GM12878 (cell line): Measurements from ENCODE around the gene EFCAB11. TPM values are rescaled to one million over a fixed set of nuclear protein-coding genes. Genes with fewer than 3 reads are reported as not detected.

Experiments
- ATAC-seq: fragments of 200-7000 bp; cut with Tn5 transposase; 3 replicates; pipeline ENCODE4 v1.9.1; 2020; ENCODE audit warnings: mild to moderate bottlenecking, moderate library complexity
- BruUV-seq: library from RNA; stranded (reverse); fragments of 400-500 nt; replicated peaks from 2 replicates; lab custom pipeline; 2021; lab: Mats Ljungman, UMichigan
- CTCF ChIA-PET: fragments of 300-600 bp; sonication (Branson Sonifier 250); formaldehyde crosslinking; extraction: SDS; loops from one replicate; lab custom pipeline; 2021; ENCODE audit warnings: inconsistent platforms; lab: Yijun Ruan, JAX
- POLR2A ChIA-PET: fragments of 350-600 bp; formaldehyde crosslinking; extraction: SDS; loops from one replicate; lab custom pipeline; 2021; ENCODE audit warnings: inconsistent platforms; lab: Charles Lee
- RAD21 ChIA-PET: fragments of 300-600 bp; sonication (Branson Sonifier 250); formaldehyde crosslinking; loops from one replicate; lab custom pipeline; 2023; ENCODE audit warnings: antibody characterized with exemption; ENCODE audit not compliant: unreplicated experiment; lab: Charles Lee
- SMC1A ChIA-PET: fragments of 300-600 bp; sonication (Branson Sonifier 250); formaldehyde crosslinking; loops from one replicate; lab custom pipeline; 2023; ENCODE audit not compliant: unreplicated experiment, uncharacterized antibody; lab: Charles Lee
- DNase-seq: peaks from one replicate; pipeline ENCODE4 v3.0.0-alpha.2; 2011; ENCODE audit warnings: low read depth, low spot score
- FAIRE-seq: peaks from 3 replicates; lab custom pipeline; 2011; peaks lifted over from hg19 to GRCh38; lab: Jason Lieb, UNC
- H2AFZ ChIP-seq: 2 replicates; pipeline ENCODE4 v1.6.0; 2011; ENCODE audit warnings: low read depth, low read length, control low read depth; ENCODE audit not compliant: control insufficient read depth
- H3K27ac ChIP-seq: 2 replicates; pipeline ENCODE4 v1.5.1; 2011; ENCODE audit warnings: control low read depth; ENCODE audit not compliant: control insufficient read depth, insufficient read depth
- H3K27me3 ChIP-seq, 2 experiments: replicated peaks in 1 of 2; 2 replicates each; pipeline versions ENCODE4 v1.6.0 to v1.6.1; 2011; ENCODE audit warnings: low read length in 1 of 2; ENCODE audit not compliant: control insufficient read depth in 2 of 2, insufficient read depth in 2 of 2
- H3K36me3 ChIP-seq, 2 experiments: 2 replicates each; pipeline ENCODE4 v1.5.1; 2011; ENCODE audit warnings: low read length in 1 of 2; ENCODE audit not compliant: control insufficient read depth in 2 of 2, insufficient read depth in 2 of 2
- H3K4me1 ChIP-seq: 2 replicates; pipeline ENCODE4 v1.6.1; 2011; ENCODE audit warnings: mild to moderate bottlenecking, low read length, moderate library complexity, mixed read lengths; ENCODE audit not compliant: control insufficient read depth, insufficient read depth
- H3K4me2 ChIP-seq: 2 replicates; pipeline ENCODE4 v1.6.0; 2011; ENCODE audit warnings: control low read depth; ENCODE audit not compliant: control insufficient read depth, insufficient read depth
- H3K4me3 ChIP-seq: fragments of 200-600 bp; sonication (generic); 2 replicates; pipeline ENCODE4 v1.5.1; 2016
- H3K79me2 ChIP-seq: 2 replicates; pipeline ENCODE4 v1.6.0; 2011; ENCODE audit warnings: low read length; ENCODE audit not compliant: control insufficient read depth, insufficient read depth
- H3K9ac ChIP-seq: 2 replicates; pipeline ENCODE4 v1.8.0; 2011; ENCODE audit warnings: low read length, control low read depth, mixed read lengths; ENCODE audit not compliant: control insufficient read depth, insufficient read depth
- H3K9me3 ChIP-seq: replicated peaks from 3 replicates; pipeline ENCODE4 v1.5.1; 2011; ENCODE audit warnings: mild to moderate bottlenecking, low read length; ENCODE audit not compliant: control insufficient read depth, insufficient read depth
- H4K20me1 ChIP-seq: 2 replicates; pipeline ENCODE4 v1.6.0; 2011; ENCODE audit not compliant: control insufficient read depth, insufficient read depth
- HCFC1 ChIP-seq: fragments of 150-350 bp; IDR thresholded peaks from 2 replicates; pipeline ENCODE4 v1.6.1; 2014; ENCODE audit warnings: low read length
- KAT2A ChIP-seq: conservative IDR thresholded peaks from 2 replicates; pipeline ENCODE4 v1.6.1; 2011; ENCODE audit warnings: low read depth, low read length; ENCODE audit not compliant: control insufficient read depth
- MEF2A ChIP-seq: IDR thresholded peaks from 2 replicates; pipeline ENCODE4 v1.6.1; 2011; ENCODE audit warnings: low read depth, mild to moderate bottlenecking, low read length, moderate library complexity; ENCODE audit not compliant: insufficient read depth
- RAD21 ChIP-seq: IDR thresholded peaks from 2 replicates; pipeline ENCODE4 v1.6.1; 2011; ENCODE audit warnings: mild to moderate bottlenecking, low read depth, low read length, moderate library complexity; ENCODE audit not compliant: insufficient read depth
- STAT3 ChIP-seq: IDR thresholded peaks from 2 replicates; pipeline ENCODE4 v1.6.1; 2011; ENCODE audit warnings: low read depth, low read length, improper control_type of control experiment
- ZZZ3 ChIP-seq: IDR thresholded peaks from 2 replicates; pipeline ENCODE4 v1.6.1; 2011; ENCODE audit warnings: low read depth; ENCODE audit not compliant: control insufficient read depth, insufficient read length
- WGBS: methylation state at CpG from one replicate; pipeline ENCODE4 v1.1.6; 2016; ENCODE audit warnings: low lambda C conversion rate; ENCODE audit not compliant: insufficient replicate concordance, insufficient coverage; ENCODE audit errors: missing lambda C conversion rate; 5-methylcytosine and 5-hydroxymethylcytosine counted together
- in situ Hi-C: fragments of 300-500 bp; cut with MboI; formaldehyde crosslinking; loops from 9 replicates; pipeline ENCODE4 v1.14.3; 2018; ENCODE audit warnings: mixed read lengths
- intact Hi-C: fragments of 100-400 bp; cut with micrococcal nuclease; formaldehyde crosslinking; loops from one replicate; pipeline ENCODE4 v1.14.2; 2022; ENCODE audit not compliant: unreplicated experiment
- polyA plus RNA-seq, 11 experiments: library from polyadenylated mRNA; depleted of rRNA in 4 of 11; unstranded in 6 of 11; stranded (reverse) in 5 of 11; fragments of >200 nt; fragmentation: Nextera tagmentation in 4 of 11; fragmentation: Illumina TruSeq in 1 of 11; extraction: Ambion mirVana in 4 of 11; extraction: Trizol in 1 of 11; gene quantifications; 1 replicate in 1 of 11; 2 replicates in 10 of 11; pipeline versions ENCODE4 v1.2.1 to v1.2.3, GENCODE V29; 2011 to 2016; ENCODE audit warnings: inconsistent platforms in 2 of 11, missing spikeins in 2 of 11, low read depth in 1 of 11
- total RNA-seq, 4 experiments: library from RNA; depleted of rRNA in 3 of 4; stranded (reverse); fragments of >200 nt in 3 of 4; fragmentation: Illumina TruSeq in 1 of 4; extraction: Trizol in 1 of 4; gene quantifications; 2 replicates each; pipeline versions ENCODE4 v1.2.1 to v1.2.3, GENCODE V29; 2013 to 2021
- TF ChIP-seq, protein P1 (sequence below): fragments of 450-650 bp; formaldehyde crosslinking; IDR thresholded peaks from 2 replicates; pipeline ENCODE4 v1.4.0; 2020; ENCODE audit warnings: mild to moderate bottlenecking, moderate library complexity

EFCAB11 gene
- total and polyA plus RNA-seq, 10 of the 15 experiments (the other 5 are each of a cell fraction or from before 2014, with no cell fraction given): 8.6 to 37.4 (median 18.0) TPM

DNA sequence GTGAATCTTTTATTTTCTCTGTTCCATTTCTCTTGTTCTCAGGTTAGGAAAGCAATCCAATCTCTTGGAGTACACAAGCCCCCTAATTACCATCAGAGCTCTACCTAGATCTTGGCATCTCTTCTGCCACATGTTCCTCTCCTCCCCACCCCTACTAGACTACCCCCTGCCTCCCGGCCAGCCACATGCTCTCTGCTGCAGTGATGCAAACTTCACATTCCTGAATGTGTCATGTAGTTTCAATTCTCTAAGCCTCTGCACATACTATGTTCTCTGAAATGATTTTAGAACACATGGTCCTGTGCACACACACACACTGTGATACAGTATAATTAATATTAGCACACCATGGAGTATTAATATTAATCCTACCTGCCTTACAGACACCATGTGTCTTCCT, 104.6 kb downstream of the EFCAB11 start:
- H3K9ac ChIP-seq: no peak overlapping the region
- TF ChIP-seq HCFC1 (no peak), STAT3 (no peak), KAT2A (no peak), ZZZ3 (no peak), MEF2A (no peak), RAD21 (no peak)
- TF ChIP-seq, protein P1, sequence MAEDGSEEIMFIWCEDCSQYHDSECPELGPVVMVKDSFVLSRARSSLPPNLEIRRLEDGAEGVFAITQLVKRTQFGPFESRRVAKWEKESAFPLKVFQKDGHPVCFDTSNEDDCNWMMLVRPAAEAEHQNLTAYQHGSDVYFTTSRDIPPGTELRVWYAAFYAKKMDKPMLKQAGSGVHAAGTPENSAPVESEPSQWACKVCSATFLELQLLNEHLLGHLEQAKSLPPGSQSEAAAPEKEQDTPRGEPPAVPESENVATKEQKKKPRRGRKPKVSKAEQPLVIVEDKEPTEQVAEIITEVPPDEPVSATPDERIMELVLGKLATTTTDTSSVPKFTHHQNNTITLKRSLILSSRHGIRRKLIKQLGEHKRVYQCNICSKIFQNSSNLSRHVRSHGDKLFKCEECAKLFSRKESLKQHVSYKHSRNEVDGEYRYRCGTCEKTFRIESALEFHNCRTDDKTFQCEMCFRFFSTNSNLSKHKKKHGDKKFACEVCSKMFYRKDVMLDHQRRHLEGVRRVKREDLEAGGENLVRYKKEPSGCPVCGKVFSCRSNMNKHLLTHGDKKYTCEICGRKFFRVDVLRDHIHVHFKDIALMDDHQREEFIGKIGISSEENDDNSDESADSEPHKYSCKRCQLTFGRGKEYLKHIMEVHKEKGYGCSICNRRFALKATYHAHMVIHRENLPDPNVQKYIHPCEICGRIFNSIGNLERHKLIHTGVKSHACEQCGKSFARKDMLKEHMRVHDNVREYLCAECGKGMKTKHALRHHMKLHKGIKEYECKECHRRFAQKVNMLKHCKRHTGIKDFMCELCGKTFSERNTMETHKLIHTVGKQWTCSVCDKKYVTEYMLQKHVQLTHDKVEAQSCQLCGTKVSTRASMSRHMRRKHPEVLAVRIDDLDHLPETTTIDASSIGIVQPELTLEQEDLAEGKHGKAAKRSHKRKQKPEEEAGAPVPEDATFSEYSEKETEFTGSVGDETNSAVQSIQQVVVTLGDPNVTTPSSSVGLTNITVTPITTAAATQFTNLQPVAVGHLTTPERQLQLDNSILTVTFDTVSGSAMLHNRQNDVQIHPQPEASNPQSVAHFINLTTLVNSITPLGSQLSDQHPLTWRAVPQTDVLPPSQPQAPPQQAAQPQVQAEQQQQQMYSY (CRISPR knock-in tag): no peak
- TF ChIP-seq, all 136 proteins: peak for 0
- no peak for DNase-seq
- H3K36me3 ChIP-seq: no peaks in the 10 kb centered on the region
- no peaks in the 10 kb centered on the region for H3K4me1 ChIP-seq
- BruUV-seq: no TSS peak
- ChIA-PET RAD21 (no interaction called here), SMC1A (no interaction called here), CTCF (no interaction called here), POLR2A (no interaction called here)
- WGBS: 85% methylated on average over 1 of the region's 1 CpG
- H3K79me2 ChIP-seq: no peaks in the 10 kb centered on the region
- no peaks in the 10 kb centered on the region; the same call in 1 of the 2 replicates for H4K20me1 ChIP-seq
- H3K4me3 ChIP-seq: no peak overlapping the region
- no peak overlapping the region for H3K4me2 ChIP-seq
- H3K9me3 ChIP-seq: no peaks in the 10 kb centered on the region
- FAIRE-seq: no peak
- in situ Hi-C loops: no loop called here
- no peak for ATAC-seq
- H3K27me3 ChIP-seq: no peaks in the 10 kb centered on the region
- intact Hi-C loops: no loop called here
- H2AFZ ChIP-seq: no peak overlapping the region
- H3K27ac ChIP-seq: no peak overlapping the region
